HG03135 (cell line): ENCODE measurements around the gene C1orf159.
"Not testable (repeated sequence)": the region's sequence is repeated elsewhere in the genome, so short reads cannot be mapped to it uniquely, and the experiment has no call there.

Source experiments
- ATAC-seq: cut with Tn5 transposase; IDR thresholded peaks from one replicate; pipeline ENCODE4 v1.9.1; 2021; ENCODE audit warnings: mild to moderate bottlenecking, moderate library complexity; ENCODE audit not compliant: unreplicated experiment

The C1orf159 gene

DNA sequence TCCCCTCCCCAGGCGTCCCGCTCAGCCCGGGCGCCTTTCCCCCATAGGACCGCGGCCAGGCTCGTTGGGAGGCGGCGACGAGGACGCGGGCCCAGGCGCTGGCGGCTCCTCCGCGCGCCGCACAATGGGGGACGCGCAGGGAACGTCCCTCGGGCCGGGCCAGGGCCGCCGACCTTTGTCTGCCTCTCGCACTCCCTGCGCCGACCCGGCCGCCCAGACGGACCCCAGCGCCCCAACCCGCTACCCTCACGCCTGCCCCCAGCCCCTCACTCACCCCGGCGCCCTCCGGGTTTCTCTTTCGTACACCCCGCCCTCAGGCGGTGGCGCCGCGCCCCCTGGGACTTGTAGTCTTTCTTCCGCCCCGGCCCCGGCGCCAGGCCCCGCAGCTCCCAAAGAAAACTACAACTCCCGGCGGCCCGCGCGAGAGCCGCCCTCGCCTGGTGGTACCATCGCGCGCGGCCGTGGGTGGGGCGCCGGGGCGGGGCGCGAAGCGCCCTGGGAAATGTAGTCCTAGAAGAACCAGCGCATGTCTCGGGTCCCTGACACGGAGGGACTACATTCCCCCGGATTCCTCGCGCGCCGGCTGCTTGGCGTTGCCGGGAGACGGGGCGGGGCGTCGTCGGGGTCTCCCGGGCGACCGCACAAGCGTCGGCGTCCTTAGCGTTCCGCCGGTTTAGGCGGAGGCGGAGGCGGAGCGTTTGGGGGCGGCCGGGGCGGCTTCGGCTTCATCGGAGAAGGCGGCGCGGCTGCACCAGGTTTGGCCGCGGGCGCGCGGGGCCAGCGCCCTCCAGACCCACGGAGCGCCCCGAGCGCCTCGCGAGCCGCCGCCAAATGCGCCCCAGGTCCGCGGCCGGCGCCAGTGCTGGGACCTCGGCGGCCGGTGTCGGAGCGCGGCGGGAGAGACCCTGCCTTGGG is at the start of gene C1orf159:
C1orf159 (minus strand) TSS at position 304 of the 915 bp plus-strand sequence. CDS start 24,546 bp downstream, outside the sequence.
- ATAC-seq, result peak; percentile 92

DNA sequence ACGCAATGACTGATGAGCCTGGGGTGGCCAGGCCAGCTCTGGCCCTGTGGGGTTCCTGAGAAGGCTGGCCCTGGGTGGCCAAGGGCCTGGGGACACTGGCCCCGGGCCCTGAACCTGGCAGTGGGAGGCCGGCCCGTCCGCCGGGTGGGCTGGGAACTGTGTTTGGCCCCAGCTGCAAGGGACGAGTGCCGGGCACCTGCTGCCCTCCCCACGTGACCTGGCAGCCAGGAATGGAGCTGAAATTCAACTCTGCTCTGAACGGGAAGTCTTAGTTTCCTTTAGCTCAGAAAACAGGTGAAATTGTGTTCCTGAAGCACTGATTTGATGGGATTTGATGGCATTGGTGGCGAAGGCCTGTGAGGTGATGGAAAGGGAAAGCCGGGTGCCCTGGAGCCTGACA is 49.6 kb upstream of the C1orf159 start:
- ATAC-seq, result no peak

DNA sequence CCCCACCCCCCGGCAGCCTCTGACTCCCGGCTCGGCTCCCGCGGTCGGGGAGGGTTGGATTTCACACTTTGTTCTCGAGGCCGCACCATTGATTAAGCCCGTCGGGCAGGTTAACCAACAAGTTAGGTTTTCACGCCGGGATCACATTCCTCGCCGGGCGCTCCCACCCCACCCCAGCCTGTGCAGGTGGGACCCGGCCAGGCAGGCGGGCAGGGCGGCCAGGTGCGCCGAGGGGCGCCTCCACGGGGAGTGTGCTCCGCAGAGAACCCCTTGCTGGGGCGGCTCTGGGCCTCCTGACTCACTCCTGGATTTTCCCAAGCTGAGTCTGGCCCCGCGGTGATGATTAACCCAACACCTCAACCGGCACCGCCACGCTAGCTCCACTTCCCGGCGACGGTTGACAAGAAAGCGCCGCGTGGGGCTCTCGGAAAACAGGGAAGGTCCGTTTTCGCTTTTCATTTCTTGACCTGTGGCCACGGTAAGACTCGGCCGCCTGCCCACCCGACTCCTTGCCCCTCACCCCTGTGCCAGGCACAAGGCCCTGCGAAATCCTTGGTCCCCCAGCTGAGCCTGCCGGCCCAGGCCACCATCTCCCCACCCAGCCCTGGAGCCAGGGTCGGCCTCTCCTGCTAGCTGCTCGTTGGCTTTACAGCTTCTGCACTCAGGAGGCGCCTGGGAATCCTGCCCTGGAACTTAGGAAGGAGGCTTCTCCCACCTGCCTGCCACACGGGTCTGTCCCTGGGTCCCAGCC is 49.0 kb upstream of the C1orf159 start:
- ATAC-seq, result no peak

DNA sequence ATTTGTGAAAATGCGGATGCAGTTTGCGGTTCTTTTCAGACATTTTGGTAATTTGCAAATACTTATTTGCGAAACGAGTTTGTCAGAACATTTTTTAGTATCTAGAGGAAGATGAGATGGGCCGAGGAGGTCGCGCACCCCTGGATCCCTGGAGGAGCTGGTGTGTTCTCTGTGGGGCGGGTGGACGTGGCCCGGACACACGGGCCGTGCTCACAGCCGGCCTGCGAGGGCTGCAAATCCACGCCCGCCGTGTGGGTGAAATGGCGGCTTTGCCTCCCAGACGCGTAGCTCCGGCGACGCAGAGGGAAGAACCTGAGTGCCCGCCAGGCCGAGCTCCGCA is 48.4 kb upstream of the C1orf159 start:
- no peak for ATAC-seq

DNA sequence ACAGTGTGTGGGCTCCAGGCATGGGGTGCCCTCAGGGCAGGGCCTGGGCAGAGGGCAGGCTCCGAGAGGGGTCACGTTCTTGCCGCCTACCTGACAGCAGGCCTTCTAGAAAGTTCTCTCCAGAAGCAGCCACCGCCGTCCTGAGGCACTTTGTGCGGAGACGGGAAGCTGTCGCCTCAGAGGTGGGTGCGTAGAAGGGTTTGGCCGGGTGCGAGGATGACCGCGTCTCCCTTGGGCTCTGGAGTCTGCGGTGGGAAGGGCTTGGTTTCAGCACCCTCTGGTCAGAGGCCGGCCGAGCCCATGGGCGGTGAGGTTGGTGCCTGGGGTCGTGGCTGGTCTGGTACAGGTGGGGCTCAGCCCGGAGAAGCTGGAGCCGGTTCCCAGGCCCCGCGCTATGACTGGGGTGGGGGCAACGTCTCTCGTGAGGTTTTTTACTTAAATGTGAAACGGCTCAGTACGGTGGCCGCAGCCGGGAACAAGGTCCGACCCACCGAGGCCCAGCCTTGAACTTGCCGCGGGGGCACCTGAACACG is 47.7 kb upstream of the C1orf159 start:
- no peak for ATAC-seq

DNA sequence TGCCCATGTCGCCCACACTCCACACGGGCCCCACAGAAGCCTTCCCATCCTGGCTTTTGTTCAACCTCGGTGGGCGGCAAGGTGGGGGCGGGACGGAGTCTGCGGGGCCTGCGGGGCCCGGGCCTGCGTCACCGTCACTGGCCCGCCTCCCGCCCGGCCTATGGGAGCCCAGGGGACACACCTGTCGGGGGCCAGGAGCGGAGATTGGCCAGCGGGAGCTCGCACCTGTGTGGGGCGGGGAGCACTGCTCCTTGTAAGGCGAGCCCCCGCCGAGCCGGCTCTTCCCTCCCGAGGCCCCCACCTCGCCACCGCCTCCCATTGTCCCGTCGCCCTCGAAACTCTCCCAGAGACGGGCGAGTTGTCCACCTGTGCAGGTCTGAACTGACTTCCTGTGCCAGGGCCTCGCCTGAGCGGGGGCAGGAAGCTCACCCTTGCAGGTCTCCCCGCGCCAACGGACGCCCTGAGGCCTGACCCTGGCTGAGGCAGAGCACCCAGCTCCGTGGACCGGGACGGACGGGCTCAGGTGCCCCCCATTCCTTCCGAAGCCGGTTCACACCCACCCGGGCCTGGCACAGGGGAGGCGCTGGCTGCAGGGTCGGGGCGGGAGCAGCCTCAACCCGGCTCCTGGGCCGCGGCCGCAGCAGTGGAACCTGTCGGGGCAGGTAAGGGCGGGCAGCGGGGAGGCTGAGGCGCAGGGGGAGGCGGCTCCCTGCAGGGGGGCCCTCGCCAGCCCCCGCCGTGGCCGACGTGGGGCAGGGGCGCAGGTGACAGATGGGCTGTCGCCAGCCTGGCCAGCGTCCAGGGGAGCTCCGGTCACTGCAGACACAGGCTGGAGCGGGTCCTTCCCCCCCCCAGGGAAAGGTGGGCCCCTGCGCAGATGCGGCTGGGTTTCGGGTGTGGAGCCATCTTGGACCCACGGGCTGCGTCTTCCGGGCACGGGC is 47.0 kb upstream of the C1orf159 start:
- no peak for ATAC-seq

DNA sequence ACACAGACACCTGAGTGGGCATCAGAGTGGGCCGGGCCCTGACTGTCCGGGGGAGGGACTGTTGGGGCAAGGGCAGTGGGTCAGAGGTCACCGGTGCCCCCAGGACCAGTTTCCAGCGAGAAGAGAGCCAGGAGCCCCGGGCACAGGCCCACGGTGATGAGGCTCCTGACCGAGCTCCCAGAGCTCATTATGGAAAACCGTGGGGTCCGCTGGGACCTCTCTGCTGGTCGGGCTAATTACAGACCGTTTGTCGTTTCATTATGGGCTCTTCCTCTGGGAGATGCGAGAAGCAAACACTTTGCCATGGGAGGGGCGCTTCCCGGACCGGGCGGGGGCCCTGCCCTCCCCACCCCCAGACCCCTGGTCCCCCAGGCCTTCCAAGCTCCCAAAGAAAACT is 45.8 kb upstream of the C1orf159 start:
- ATAC-seq, result no peak

DNA sequence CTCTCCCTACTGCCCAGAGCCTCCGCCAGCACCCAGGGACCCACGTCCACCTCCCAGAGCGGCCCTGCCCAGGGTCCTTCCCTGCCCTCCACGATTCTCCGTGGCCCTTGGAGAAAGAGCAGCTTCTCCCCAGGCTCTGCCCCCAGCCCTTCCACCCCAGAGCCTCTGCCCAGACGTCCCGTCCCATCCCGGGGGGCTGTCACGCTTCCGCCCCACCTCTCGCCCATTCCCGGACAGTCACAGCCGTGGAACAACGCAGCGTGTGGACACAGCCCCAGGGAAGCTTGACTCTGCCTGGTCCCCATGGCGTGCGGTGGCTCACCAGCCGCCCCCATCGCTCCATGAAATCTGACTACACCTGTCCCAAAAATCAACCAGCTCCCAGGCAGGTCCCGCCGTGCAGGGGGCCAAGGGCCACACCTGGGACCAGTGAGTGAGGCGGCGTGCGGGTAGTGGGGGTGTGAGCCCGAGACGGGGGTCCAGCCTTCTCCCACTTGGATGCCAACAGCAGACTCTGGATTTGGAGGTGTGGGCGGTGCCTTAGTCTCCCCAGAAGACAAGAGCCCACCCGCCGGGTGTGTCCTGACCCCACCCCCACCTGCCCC is 45.3 kb upstream of the C1orf159 start:
- ATAC-seq, result no peak

DNA sequence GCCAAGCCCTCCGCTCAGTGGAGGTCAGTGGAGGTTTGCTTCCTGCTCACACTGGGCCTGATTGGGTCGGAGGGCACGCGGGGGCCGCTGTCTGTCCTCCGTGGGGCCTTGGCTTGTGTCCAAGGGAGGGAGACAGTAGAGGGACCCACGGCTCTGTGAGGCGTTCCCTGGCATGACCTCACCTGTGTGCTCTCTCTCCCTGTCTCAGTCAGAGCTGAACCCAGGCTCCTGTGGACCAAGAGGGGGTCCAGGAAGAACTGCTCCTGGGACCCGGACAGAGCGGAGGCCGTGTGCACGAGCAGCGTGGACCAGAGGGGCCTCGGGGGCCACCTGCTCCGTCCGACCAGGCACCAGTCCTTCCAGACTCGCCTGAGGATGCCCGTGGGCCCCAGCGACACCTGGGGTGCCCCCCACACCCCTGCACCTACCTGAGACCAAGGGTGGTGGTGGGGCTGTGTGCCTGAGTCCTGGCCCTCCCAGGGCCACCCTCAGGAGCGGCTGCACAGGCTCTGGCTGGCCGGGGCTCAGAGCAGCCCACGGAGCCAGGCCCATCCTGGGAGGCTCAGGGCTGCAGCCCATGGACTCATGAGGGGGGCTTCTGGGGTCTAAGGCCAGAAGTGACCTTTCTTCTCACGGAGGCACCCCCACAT is 44.5 kb upstream of the C1orf159 start:
- ATAC-seq, result no peak

DNA sequence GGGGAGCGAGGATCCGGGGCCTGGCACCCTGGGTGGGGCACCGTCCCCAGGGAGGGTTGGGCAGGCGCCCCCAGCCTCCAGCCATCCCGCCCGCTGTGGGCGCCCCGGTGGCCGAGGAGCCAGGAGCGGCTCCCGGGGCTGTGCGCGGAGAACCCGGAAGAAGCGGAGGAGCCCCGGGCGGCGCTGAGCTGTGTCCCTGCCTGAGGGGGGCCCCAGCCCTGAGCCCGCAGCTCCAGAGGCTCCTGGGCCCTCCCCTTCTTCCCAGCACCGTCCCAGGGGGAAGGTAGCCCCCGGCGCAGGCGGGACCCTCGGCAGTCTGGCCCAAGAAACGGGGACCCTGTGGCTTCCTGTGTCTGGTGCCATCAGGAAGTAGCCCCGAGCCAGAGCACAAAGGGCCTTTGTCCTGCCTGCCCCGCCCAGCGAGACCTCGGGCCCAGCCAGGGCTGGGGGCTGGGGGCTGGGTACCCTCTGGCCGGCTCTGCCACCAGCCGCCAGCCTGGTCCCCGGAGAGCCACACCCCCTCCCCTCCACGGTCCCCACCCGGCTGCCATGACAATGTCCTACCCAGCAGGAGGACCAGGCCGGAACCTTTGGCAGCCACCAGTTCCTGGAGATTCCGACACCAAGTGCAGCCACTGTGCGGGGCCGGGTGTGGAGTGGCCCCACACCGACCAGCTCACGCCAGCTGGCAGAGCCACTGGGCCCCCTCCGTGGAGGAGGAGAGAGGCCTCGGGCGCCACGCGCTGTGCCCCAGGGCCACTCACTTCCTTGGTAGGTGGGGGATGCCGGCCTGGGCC is 42.2 kb upstream of the C1orf159 start:
- peak; percentile 58 for ATAC-seq

DNA sequence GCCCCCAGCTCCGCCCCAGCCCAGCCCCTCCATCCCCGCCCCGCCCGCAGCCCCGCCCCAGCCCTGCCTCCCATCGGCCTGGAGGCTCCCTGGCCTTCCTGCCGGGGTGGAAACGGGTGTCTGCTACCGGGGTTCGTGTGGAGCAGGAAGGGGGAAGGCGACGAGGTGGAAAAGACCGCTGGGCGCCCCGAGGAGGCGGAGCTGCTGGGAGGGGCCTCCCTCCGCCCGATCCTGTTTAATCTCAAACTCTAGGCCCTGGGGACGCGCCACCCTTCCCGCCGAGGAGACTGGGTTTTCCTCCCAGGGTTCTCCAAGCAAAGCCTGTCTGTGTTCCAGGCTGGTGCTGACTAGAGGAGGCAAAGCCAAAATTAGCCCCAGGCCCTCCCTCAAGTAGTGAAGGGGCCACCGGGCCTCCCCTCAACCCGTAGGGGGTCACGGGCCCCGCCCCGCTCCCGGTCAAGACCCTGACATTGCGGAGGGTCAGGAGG is 41.6 kb upstream of the C1orf159 start:
- ATAC-seq, result peak; percentile 45

DNA sequence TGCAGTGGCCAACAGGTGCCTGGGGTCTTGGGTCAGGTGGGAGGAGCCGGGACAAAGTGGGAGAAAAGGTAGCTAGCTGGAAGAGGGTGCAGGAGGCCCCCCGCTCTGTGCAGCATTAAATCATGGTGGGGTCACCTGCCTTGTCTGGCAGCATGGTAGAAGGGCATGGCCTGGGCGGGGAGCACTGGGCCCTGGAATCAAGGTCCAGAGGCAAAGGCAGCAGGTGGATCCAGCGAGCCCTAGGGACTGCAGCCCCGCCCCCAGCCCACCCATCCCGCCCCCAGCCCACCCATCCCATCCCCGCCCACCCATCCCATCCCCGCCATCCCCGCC is 41.1 kb upstream of the C1orf159 start:
- no peak for ATAC-seq

DNA sequence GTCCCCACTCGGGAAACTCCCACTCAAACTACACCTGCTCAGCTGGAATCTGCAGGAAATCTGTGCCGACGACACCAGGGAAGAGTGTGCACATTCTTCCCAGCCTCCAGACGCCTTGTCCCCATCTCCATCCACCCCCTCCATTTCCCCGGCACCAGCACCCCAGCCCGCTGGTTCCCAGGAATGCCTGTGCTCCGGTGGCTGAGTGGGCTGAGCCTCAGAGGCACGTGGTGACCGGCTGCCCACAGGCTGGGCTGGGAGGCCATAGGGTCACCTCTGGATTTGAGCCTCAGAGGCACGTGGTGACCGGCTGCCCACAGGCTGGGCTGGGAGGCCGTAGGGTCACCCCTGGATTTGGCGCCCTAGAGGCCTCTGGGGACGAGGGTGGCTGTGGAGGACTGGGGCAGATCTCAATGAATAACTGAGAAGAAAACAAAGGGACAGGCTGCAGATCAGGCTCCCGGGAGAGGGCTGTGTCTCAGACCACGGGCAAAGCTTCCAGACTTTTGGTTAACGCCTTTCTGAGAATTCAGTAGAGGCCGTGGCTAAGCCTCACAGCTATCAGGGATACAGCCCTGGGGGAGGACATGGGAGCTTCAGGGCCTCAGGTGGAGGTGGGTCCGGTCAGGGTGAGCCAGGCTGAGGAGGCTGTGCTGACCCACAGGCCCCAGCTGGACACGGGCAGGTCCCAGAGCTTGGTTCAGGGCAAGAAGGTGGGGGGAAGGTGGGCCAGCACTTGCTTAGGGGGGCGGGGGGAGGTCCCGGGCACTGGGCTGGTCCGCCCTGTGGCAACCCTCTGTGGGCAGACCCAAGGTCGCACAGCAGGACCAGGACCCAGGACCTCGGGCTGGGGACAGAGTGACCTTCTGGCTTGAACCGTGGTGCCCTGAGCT is 40.5 kb upstream of the C1orf159 start:
- ATAC-seq, result no peak

DNA sequence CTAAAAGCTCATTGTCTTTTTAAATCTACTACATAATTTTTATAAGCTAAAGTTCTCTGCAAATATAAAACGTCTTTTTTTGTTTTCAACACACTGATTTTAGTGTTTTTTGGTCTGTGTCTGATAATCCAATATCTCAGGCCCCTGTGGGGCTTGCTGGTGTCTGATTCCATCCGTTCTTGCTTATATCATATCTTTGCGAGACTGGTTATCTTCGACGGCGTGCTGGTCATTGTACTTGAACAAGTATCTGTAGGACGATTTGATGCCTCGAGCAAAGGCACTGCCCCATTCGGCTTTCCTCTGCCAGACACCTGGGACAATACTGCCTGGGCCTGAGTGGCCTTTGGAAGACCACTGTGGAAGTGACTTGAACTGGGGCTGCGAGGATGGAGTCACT is 39.4 kb upstream of the C1orf159 start:
- ATAC-seq, result no peak

DNA sequence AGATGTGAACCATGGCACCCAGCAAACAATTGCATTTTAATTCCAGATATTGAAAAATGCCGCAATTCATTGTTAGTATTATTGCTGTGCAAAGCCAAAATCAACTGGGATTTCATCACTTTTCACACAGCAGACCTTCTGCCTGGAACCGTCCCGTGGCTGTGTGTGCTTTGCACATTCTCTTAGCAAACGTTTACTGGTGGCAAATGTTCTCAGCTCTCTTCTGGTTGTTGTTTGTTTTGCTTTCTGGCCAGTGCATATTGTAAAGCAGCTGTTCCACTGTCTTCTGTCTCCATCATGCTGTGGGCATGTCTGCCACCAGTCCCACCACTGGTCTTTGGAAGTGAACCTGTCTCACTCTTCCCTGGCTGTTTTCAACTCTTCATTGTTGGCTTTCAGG is 38.0 kb upstream of the C1orf159 start:
- ATAC-seq, result no peak

DNA sequence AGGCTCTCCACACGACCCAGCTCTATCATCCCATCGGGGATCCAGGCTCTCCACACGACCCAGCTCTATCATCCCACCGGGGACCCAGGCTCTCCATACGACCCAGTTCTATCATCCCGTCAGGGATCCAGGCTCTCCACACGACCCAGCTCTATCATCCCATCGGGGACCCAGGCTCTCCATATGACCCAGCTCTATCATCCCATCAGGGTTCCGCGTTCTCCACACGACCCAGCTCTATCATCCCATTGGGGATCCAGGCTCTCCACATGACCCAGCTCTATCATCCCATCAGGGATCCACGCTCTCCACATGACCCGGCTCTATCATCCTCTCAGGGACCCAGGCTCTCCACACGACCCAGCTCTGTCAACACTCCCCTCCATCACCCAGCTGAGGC is 37.3 kb upstream of the C1orf159 start:
- not testable (repeated sequence) for ATAC-seq

DNA sequence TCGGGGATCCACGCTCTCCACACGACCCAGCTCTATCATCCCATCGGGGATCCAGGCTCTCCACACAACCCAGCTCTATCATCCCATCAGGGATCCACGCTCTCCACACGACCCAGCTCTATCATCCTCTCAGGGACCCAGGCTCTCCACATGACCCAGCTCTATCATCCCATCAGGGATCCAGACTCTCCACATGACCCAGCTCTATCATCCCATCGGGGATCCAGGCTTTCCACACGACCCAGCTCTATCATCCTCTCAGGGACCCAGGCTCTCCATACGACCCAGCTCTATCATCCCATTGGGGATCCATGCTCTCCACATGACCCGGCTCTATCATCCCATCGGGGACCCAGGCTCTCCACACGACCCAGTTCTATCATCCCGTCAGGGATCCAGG is 36.5 kb upstream of the C1orf159 start:
- not testable (repeated sequence) for ATAC-seq

DNA sequence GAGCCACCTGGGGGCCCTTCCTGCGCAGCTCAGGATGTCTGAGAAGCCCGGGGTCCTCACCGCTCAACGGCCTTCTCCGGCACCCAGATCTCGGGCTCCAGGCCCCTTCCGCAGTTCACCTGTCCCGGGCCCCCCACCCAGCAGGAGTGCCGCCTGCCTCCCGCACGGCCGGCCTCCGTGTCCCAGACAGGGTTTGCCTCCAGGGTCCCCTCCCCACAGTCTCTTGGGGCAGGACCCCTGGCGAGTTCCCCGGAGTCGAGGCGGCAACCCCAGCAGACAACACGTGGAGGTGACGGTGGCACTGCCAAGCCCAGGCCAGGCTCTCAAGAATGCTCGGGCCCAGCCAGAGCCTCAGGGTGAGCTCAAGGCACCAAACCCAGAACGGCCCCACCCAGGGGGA is 35.4 kb upstream of the C1orf159 start:
- no peak for ATAC-seq
